NCI-H510A (cell line): Measurements from ENCODE around the gene VPS50.
"Not testable (repeated sequence)": the region's sequence is repeated elsewhere in the genome, so short reads cannot be mapped to it uniquely, and the experiment has no call there.

Experiments
- DNase-seq: peaks from one replicate; lab custom pipeline; 2025; lab: John Stamatoyannopoulos, UW

The VPS50 gene

DNA sequence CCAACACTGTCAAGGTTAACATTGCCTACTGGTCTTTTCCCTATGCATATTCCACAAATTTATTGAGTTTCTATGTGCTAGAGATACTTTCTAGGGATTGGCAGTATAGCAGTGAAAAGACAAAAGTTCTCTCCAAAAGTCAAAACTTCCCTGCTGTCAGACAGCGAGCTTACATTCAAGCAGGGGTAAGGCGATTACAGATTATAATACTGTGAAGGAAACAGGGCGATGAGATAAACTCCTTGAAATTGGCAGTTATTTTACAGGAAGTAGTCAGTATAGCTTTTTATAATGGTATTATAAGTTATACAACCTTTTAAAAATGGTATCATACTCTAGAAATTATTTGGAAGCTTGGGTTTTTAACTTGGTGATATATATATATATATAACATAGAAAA is 9.9 kb downstream of the VPS50 start:
- no peak for DNase-seq

DNA sequence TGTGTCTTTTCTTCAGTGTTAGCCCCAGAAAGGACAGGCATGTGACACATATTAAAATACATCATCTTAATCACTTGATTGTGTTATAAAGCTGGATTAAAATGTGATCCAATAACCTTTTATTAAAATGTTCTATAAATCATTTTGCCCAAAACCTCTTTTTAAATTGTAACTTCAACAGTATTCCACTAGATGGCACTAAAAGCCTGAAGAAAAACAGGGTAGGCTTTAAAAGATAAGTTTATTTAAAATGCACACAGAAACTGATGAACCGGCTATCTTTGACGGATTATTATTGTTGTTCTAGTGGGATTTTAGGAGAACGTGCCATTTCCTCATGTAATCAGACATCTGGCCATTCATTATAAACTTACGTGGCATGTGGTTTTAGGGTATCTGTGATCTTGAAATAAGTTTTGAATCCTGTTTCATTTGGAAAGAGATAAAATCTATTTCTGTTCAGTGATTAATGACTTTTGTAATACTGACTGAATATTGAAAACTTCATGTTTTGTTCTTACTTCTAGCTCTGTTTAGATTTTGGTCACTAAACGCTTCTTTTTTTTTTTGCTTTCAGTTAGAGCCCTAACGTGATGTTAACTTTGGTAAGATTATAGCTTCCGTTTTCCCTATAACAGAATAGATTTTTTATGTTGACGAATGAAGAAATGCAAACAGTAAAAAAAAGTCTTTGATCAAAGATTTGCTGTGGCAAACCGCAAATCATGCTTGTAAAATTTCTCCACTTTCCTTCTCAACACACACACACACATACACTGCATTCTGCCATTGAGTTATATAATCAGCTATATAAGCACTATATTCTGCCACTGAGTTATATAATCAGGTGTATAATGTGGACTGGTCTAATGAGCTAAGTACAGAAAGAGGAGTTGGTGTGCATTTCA is 13.6 kb downstream of the VPS50 start:
- DNase-seq = no peak

DNA sequence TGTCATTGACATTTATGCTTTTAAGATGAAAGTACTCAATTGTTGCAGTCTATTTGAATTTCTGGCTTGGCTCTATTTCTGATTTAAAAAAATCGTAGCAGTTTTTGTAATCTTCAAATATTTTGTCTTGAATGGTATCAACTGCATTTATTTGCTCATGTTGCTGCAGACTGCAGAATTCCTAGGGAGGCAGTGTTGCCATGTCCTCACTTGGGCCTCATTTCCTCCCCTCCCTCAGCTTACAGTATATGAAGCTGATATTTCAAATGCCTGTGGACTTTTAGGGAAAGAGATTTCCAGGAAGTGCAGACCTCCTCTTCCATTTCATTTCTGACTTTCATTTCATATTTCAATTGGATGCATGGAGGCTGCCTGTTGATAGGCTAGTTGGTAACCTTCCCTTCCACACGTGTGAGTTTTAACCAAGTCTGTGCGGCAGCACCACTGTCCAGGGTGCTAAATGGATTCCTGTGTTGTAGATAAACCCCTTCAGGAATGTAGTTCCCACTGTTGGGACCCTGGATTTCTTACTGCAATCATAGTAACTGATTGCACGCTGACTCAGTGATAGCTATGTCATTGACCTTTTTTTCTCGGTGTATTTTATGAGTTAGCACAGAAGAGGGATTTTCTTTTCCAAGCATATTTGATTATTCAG is 17.5 kb downstream of the VPS50 start:
- DNase-seq = no peak

DNA sequence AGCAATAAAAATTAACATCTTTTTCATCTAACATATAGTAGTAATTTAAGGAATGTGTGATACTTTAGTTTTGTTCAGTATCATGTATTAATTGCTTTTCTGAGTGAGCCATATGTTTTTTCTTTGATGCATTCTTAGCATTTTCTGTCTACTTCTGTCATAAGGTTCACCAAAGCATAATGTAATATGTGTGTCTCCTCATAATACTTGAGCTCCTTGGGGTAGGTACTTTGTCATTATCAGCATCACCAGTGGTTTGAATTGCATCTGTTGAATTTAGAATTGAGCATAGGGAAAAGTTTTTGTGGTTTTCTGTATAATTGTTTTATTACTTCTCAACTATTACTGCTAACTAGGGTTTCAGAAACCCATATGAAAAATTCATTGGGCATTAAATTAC is 26.5 kb downstream of the VPS50 start:
- DNase-seq = no peak

DNA sequence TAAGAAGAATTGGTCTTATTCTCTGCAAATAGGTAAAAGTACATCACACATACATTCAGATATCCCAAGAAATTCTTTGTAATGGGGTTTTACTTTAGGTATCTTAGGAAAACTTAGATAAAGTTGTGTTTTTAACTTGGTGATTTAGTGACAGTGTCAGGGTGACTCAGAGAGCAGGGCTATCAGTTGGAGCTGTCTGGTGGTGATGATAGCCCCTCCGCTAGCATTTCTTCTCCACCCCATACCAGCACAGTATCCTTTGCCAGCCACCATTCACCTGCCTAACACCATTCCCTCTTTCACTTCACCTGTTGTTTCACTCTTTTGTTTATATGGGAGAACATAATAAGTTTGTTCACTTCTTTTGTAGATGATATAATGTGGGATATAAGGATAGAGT is 30.4 kb downstream of the VPS50 start:
- no peak for DNase-seq

DNA sequence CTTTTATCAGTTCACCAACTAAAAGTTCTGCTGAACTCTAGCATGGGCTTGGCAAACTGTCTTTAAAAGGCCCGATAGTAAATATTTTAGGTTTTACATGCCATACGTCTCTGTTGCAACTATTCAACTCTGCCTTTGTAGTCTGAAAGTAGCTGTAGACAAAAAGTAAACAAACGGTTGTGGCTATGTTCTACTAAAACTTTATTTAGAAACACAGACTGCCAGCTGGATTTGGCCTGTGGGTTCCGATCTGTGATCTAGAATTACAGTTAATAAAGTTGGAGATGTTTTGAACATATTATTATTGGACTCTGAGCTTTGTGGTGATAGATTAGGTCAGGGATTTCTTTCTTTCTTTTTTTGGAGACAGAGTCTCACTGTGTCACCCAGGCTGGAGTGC is 33.1 kb downstream of the VPS50 start:
- no peak for DNase-seq

DNA sequence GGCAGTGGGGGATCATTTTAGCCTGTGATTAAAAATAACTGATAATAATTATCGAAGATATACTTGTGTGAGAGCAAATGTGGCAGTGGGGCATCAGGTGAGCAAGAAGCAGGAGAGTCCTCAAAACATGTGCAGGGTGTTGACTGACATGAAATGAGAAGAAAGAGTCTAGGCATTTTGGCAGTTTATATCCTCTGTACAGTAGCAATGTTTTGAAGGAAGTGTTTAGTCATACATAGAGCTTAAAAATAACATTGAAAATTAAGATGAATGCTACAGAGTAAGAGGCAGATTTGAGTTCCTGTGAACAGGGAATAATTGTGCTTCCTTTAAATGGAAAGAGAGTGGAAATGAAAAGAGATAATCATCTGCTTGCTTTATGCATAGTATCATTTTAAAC is 47.4 kb downstream of the VPS50 start:
- no peak for DNase-seq

DNA sequence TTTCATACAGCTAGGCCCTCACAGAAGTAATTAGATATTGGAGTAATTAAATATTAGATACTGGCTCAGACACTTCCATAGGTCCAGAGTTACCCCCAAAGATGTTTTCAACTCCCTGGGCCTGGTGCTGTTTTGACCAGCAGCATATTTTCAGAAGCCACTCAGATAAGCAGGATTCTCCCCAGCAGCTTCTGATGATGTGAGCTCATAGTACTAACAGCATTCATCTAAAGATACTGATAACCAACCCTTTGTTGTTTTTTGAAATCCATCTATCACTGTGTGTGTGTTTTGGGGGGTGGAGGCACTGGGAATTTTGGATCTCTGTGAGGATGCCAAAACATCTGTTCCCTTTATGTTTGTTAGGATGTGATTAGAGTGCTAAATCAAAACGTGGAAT is 52.7 kb downstream of the VPS50 start:
- DNase-seq = no peak

DNA sequence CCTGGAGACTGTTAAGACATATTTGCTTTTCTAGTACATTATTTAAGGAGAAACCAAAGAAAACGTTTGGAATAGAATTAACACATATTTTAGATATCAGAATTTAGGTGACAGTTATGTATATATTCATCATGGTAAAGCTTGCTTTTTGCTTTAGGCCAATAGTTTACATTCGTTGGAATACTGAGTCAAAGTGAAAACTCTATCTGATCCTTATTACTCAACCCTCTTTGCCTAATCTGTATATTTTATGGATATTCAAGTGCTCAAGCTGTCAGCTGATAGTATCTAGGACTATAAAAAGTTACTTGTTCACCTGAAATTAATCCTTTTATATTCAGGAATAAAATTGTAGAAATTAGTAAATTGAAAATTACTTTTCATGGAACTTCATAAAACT is 61.1 kb downstream of the VPS50 start:
- no peak for DNase-seq

DNA sequence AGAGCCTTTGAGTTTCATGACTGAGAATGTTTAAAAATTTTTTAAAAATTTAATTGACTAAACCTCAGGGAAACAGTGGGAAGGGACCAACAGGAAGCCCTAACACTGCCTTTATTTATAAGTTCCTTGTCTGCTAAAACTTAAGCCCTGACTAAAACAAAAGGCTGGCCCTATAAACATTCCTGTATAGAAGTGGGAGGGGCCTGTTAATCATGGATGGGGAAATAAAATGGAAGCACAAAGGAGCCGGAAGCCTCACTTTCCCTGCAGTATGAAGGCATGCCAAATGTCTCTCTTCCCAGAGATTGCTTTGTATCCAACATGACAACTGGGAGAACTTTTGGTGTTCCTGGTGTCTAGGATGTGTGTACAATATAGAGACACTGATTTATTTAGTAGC is 66.0 kb downstream of the VPS50 start:
- DNase-seq = no peak

DNA sequence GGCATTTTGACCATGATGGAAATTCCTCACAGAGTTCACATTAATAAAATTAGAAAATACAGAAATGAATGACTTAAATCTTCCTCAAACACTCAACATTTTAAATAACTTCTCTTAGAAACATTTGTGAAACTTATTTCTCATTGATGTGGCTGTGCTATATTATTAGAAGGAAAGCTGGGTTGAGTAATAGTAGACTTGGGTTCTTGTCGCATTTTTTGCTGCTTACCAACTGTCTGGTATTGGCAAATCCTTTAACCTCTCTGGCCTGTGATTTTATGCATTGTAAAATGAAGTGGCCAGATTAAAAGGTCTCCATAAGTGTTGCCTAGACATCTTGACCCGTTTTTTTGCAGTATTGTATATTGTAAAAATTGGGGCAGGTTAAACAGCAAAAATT is 66.5 kb downstream of the VPS50 start:
- DNase-seq = no peak

DNA sequence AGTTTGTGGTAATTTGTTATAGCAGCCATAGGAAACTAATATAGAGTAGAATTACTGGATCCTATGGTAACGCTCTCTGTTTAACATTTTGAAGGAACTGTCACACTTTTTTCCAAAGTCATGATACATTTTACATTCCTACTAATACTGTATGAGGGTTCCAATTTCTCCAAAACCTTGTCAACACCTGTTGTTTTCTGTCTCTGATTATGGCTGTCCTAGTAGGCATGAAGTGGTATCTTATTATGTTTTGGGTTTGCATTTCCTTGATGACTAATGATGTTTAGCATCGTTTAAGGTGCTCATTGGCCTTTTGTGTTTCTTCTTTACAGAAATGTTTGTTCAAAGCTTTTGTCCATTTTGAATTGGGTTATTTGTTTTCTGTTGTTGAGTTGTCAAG is 69.6 kb downstream of the VPS50 start:
- DNase-seq = no peak

DNA sequence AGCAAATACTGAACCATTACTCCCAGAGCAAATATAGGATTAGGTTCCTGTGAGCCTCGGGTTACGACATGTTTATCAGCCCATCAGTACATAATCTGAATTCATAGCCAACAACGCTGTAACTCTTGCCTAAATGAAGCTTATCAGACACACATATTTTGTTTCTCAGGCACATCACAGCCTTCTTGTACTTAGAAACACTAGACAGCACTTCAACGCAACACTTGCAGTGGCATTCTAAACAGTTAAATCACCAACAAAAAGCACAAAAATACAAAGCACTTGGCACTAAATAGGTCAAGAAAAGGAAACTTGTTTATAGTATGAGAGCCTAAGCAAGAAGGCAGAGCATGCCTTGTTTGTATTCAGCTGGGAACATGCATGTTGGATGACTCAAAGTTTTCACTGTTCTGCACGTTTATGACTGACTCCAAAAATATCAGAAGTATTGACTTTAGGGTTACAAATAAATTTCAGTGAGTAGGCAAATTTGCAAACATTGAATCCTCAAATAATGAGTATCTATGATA is 75.0 kb downstream of the VPS50 start:
- DNase-seq = no peak

DNA sequence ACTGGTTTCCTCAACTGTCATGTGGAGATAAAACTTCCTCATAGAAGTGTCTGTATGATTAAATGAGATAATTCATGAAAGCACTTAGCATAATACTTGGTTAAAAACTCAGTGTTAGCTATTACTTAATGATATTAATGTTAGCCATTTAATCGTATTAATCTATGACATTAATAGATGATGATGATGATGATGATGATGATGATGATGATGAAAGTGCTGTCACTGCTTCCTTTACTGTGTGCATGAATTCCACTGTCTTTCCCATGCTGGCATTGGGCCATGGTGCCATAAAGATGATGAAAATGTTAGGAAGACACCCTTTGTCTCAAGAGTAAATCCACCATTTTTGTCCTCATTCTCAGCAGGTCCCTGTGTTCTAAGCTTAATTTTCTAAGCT is 75.8 kb downstream of the VPS50 start:
- no peak for DNase-seq

DNA sequence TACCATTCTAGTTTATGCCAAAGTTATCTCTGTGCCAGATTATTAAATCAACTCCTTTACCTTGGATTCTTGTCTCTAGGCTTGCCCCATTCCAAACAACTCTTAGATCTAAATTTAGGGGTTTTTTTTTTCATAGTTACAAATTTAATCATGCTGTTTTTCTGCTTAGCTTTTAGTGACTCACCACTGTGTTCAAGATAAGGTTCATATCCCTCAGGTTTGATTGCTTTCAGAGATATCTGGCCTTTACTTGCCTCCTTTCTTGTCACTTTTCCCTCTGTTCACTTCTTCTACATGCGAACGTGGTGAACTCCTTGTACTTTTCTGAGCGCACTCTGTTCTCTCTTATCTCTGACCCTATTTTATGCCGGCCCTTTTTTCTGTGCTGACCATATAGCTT is 78.2 kb downstream of the VPS50 start:
- no peak for DNase-seq

DNA sequence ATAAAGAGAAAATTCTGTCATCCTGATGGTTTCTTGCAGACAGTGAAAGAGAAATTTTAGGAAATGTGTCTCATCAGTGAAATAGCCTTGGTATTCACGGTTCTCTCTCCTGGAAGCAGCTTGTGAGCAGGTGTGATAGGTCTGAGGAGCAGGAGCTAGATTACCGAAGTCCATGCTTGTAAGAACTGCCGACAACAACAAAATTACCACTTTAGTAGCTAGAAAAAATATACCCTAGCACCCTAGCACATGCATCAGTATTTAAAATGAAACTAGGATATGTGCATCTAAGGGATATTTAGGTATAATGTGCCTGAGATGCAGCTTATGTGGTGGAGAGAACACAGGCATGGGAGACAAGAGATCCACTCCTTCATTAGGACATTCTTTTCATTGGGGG is 82.3 kb downstream of the VPS50 start:
- no peak for DNase-seq

DNA sequence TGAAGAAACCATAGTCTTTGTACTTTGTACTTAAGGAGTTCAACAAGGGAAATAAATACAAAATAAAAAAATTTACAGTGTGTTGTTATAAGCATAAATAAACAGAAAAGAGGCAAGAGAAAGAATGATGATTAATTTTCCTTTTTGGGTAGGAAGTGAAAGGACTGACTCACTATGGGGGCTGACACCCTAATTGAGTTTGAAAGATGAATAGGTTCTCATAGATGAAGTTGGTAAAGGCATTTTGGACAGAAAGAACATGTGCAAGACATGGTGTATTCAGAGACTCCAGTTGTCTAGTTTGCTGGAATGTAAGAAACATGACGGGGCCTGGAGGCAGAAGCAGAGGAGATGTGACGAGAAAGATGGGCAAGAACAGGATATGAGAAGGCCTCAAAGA is 83.7 kb downstream of the VPS50 start:
- no peak for DNase-seq

DNA sequence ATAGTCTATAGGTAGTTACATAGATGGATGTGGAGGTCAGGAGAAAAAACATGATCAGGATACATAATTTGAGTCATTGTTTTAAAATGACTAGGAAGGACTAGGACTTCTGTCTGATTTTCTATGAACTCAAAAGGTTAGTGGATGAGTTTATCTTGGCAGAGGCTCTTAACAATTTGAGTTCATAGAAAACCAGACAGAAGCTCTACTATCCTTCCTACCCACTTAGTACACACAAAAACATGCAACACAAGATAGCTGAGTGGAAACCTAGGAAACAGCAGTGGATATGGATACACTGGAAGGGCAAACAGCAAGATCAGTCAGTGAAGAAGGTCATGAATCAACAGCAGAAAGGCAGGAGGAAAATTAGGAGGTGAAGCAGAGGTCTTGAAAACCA is 84.6 kb downstream of the VPS50 start:
- DNase-seq = no peak

DNA sequence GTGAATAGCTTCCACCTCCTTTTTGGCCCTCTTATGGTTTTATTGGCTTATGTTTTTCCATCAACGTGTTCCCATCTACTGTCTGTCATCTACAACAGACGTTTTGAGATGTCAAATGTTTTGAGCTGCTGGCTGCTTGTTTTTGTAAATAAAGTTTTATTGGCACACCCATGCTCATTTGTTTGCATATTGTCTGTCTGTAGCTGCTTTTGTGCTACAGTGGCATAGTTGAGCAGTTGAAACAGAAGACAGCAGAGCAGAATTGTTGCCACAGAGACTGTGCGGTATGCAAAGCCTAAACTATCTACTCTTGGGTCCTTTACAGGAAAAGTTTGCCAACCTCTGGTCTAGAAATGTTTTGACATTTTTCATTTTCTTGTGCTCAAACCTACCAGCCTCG is 88.7 kb downstream of the VPS50 start:
- no peak for DNase-seq

DNA sequence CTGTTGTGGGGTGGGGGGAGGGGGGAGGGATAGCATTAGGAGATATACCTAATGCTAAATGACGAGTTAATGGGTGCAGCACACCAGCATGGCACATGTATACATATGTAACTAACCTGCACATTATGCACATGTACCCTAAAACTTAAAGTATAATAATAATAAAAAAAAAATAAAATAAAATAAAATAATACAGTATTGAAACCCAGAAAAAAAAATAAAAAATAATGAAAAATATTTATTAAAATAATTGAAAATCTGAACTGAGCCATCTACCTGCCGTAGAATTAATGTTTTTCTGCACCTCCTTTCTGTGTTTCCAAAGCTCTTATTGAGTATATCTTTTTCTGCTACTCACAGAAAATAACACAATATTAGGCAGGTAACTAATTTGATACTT is 94.1 kb downstream of the VPS50 start:
- DNase-seq = not testable (repeated sequence)

DNA sequence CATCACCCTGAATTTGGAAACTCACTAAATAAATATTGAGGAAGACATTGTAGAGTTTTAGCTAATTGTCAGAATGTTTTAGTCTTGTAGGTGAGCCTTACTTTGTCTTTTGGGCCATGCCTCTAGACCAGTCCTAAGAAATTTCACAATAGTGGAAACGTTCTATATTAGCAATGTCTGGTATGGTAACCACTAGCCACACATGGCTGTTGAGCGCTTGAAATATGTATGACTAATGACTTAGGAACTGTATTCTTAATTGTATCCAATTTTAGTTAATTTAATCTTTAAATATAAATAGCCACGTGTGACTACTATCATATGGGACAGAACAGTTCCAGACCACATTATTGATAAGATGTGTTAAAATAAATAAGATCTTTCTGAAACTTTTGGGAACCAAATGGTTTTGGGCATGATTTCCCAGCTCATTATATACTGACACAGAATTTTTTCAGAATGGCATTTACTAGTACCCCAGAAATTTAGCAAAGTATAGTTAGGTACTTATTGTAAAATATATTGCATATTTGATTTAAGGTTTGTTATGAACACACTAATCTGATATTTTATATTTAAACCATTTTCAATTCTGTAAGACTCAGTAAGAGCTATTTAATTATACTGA is 95.0 kb downstream of the VPS50 start:
- no peak for DNase-seq

DNA sequence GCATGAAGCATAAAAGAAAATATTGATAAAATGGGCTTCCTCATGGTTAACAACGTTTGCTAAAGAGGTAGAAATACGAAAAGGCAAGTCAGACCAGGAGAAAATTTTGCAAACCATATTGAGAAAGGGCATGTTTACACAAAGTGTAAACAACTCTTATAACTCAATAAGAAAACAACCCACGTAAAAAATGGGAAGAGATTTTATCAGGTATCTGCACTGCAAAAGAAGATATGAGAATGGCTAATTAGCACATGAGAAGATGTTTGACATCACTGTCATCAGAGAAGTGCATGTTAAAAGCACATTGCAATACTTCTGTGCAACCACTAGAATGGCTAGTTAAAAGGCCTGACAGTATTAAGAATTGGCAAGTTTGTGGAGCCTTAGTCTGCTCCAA is 99.5 kb downstream of the VPS50 start:
- DNase-seq = no peak

DNA sequence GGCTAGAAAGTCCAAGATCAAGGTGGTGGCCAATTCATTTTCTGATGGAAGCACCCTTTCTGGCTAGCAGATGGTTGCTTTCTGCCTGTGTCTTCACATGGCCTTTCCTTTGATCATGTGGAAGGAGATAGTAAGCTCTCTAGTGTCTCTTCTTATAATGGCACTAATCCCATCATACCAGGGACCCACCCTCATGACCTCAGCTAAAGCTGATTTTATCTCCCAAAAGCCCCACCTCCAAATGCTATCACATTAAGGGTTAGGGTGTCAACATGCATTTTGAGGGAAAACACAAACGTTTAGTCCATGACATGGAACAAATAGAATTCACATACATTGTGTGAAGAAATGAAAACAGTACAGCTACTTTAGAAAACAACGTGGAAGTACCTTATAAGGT is 100.0 kb downstream of the VPS50 start:
- DNase-seq = no peak
